ENCODE results near the gene RASGRF2.

GRCh38 chr5:81156732-81157131, 196.6 kb downstream of the RASGRF2 start:
- TF ChIP-seq CTCF (IDR thresholded peaks at IDR 0.05) (no peak), POLR2AphosphoS5 (IDR thresholded peaks at IDR 0.05) (no peak), POLR2A (IDR thresholded peaks at IDR 0.05) (no peak)
